Activated CD8-positive, alpha-beta T cell treated with anti-CD3 and anti-CD28 coated beads, Interleukin-2, amount 10 ng/mL, durations not matched to agents 7 days and 5 days (primary cell): ENCODE data around the gene PAPOLA. TPM values are rescaled to one million over a fixed set of nuclear protein-coding genes. Genes with fewer than 3 reads are reported as not detected.

Source experiments
- ATAC-seq: fragments of 150-1000 bp; cut with Tn5 transposase; one replicate; pipeline ENCODE4 v1.10.0; 2021; ENCODE audit warnings: moderate library complexity
- CTCF ChIA-PET: fragments of 350-600 bp; sonication (Branson Sonifier 250); formaldehyde crosslinking; loops from one replicate; lab custom pipeline; 2021; ENCODE audit warnings: antibody characterized with exemption; lab: Charles Lee
- POLR2A ChIA-PET: fragments of 350-600 bp; sonication (Branson Sonifier 250); formaldehyde crosslinking; loops from one replicate; lab custom pipeline; 2021; ENCODE audit warnings: antibody characterized with exemption; lab: Charles Lee
- DNase-seq: peaks from one replicate; pipeline ENCODE4 v3.0.0-alpha.2; 2020
- H3K27ac Mint-ChIP-seq: one replicate; pipeline ENCODE4 v1.8.0; 2021; ENCODE audit warnings: mild to moderate bottlenecking, mixed read lengths
- H3K27me3 Mint-ChIP-seq: one replicate; pipeline ENCODE4 v1.8.0; 2021; ENCODE audit warnings: low read depth, mixed read lengths
- H3K36me3 Mint-ChIP-seq: one replicate; pipeline ENCODE4 v1.8.0; 2021; ENCODE audit warnings: low read depth, mixed read lengths
- H3K4me1 Mint-ChIP-seq: one replicate; pipeline ENCODE4 v1.8.0; 2021; ENCODE audit warnings: low read depth, mixed read lengths
- H3K4me3 Mint-ChIP-seq: one replicate; pipeline ENCODE4 v1.8.0; 2021; ENCODE audit warnings: mild to moderate bottlenecking, mixed read lengths
- H3K9me3 Mint-ChIP-seq: one replicate; pipeline ENCODE4 v1.8.0; 2022; ENCODE audit warnings: mixed read lengths; ENCODE audit not compliant: insufficient read depth
- total RNA-seq, 2 experiments: library from RNA; stranded (reverse); gene quantifications; one replicate each; pipeline ENCODE4 v1.2.3, GENCODE V29; 2021

The PAPOLA gene
- total RNA-seq, 2 experiments from 2014 or later = 163 to 166 TPM

DNA sequence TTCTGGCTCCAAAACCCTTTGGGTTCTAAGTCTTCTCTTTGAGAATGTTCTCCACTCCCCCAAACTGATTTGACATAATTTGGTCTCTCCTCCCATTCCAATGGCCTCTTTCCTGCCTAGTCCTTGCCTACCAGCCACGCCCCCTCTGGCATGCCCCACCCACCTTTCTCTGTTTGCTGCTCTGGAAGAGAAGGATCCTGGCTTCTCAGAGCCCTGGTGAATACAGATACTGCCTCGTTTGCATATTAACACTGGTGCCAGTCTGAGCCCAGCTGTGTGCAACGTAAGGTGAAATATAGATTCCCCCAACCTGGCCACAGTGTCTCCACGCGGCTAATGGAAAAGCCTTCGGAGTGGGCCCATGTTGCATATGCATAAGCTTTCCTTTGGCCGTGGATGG lies 79.7 kb downstream of the PAPOLA start:
- POLR2A ChIA-PET = interaction anchor here (1.0 kb wide), 1 partner anchor 9 kb away, joined by 3 read pairs; no protein-coding TSS in a partner anchor
- H3K4me1 Mint-ChIP-seq = peaks cover 10% of the 10 kb centered on the region
- H3K27ac Mint-ChIP-seq = no peak overlapping the region
- H3K4me3 Mint-ChIP-seq = no peak overlapping the region
- H3K27me3 Mint-ChIP-seq = peaks cover 15% of the 10 kb centered on the region
- no peaks in the 10 kb centered on the region for H3K36me3 Mint-ChIP-seq
- no peaks in the 10 kb centered on the region for H3K9me3 Mint-ChIP-seq
- peak; percentile 16 for DNase-seq
- no peak for ATAC-seq
- CTCF ChIA-PET = no interaction called here

DNA sequence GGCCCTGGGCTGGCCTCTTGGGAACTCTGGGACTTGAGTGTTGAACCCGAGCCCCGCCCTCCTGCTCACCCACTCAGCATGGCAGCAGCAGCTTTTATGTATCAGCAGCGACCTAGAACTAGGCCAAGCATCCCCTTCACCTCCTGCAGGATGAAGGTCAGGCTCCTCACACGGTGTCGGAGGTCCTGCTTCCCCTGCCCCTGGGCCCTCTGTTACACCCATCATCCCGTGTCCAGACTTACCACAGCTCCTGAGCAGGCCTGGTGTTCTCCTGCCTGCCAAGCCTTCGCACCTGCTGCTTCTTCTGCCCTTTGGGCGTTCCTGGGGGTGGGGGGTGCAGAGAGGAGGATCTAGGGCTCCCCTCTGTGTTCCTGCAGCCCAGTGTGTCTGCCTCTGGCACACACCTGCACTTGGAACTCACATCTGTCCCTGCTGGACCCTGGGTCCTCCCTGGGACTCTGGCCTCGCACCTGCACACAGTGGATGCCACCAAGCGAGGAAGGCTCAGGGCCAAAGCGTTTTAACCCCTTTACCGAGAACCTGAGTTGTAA lies 80.3 kb downstream of the PAPOLA start:
- ATAC-seq = no peak
- Mint-ChIP-seq H3K4me1 (peaks cover 9% of the 10 kb centered on the region), H3K9me3 (no peaks in the 10 kb centered on the region), H3K27me3 (peaks cover 15% of the 10 kb centered on the region), H3K36me3 (no peaks in the 10 kb centered on the region), H3K27ac (no peak overlapping the region), H3K4me3 (no peak overlapping the region)
- CTCF ChIA-PET = interaction anchor here (1.5 kb wide), 1 partner anchor 271 kb away, joined by 3 read pairs; no protein-coding TSS in a partner anchor
- peak; percentile 15 for DNase-seq
- POLR2A ChIA-PET = interaction anchor here (1.0 kb wide), 1 partner anchor 8 kb away, joined by 3 read pairs; no protein-coding TSS in a partner anchor

DNA sequence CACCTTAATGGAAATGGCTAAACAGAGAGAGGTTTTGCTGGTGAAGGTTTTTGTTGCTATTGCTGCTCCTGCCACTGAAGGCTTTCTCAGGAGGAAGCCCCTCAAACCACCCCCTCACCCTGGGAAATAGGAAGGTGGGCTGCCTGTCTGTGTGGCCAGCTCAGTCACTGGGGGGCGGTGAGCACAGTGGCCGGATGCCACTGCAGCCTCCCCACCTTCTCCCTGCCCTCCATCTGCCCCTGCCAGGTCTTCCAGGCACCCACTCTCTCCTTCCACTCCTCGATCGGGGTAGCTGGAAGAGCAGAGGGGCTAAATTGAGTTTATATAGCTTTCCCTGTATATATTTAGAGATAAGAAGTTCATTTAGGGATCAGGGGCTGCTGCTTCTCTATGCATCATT lies 80.8 kb downstream of the PAPOLA start:
- CTCF ChIA-PET = interaction anchor here (1.5 kb wide), 1 partner anchor 270 kb away, joined by 3 read pairs; no protein-coding TSS in a partner anchor
- Mint-ChIP-seq H3K4me3 (no peak overlapping the region), H3K9me3 (no peaks in the 10 kb centered on the region), H3K27ac (no peak overlapping the region), H3K4me1 (peaks cover 10% of the 10 kb centered on the region), H3K36me3 (no peaks in the 10 kb centered on the region), H3K27me3 (peaks cover 17% of the 10 kb centered on the region)
- no peak for ATAC-seq
- peak; percentile 17 for DNase-seq
- POLR2A ChIA-PET = no interaction called here

DNA sequence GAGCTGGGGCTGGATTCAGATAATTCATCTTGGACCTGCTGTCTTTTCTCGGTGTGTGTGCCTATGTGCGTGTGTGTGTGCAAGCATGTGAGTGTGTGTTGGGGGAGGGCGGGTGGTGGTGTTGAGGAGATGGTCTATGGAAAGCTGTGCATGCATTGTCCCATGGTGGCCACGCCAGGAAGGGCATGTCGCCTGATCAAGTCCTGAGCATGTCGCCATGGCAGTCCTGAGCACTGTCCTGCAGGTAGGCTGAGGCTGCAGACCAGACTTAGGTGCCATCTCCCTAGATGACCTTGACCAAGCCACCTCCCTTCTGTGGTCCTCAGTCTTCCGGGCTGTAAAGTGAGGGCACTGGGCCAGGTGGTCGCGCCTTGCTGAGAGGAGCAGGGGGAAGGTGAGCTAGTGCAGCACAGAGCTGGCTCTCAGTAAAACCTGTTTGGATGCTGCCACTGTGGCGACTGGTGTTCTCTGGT lies 81.4 kb downstream of the PAPOLA start:
- Mint-ChIP-seq H3K4me3 (no peak overlapping the region), H3K36me3 (no peaks in the 10 kb centered on the region), H3K9me3 (no peaks in the 10 kb centered on the region), H3K27ac (no peak overlapping the region), H3K4me1 (peaks cover 16% of the 10 kb centered on the region), H3K27me3 (peaks cover 21% of the 10 kb centered on the region)
- DNase-seq (peak; percentile 17), ATAC-seq (no peak)
- POLR2A ChIA-PET = no interaction called here
- CTCF ChIA-PET = interaction anchor here (1.5 to 1.7 kb wide), 3 partner anchors 15 to 270 kb away, joined by 3 to 6 read pairs (median 4); no protein-coding TSS in a partner anchor

DNA sequence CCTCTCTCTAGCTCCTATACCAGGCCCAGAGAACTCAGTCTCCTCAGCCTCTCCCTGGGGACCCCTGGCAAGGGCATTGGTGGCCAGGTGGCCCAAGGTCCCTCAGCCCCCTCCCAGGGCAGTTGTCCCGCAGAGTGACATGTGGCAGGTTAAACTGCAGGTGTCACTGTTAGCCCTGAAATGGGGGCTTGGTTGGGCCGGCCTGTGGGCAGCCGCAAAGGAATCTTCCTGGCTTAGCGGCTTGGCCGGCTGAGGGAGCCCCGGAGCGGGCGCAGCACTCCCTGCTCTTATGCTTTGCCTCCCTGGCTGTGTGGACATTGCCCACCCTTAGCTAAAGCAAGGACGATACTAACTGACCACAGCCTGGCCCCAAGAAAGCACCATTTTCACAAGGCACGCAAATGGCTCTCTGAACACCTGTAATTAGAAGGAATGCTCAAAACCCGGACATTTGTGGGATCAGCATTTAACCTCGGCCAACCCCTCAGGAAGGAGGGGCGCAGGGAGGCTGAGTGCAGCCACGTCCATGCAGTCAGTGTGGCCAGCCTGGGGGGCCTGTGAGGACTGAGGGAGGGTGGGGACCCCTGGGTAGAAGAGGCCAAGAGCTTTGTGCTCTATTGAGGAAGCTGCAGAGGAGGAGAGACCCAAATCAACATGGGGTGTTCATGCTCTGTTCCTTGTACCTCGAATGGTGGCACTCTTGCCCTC lies 82.2 kb downstream of the PAPOLA start:
- no peaks in the 10 kb centered on the region for H3K36me3 Mint-ChIP-seq
- no peak overlapping the region for H3K4me3 Mint-ChIP-seq
- ChIA-PET POLR2A (no interaction called here), CTCF (interaction anchor here (1.5 to 1.7 kb wide), 3 partner anchors 16 to 269 kb away, joined by 3 to 6 read pairs (median 4); no protein-coding TSS in a partner anchor)
- H3K4me1 Mint-ChIP-seq = peaks cover 21% of the 10 kb centered on the region
- no peak overlapping the region for H3K27ac Mint-ChIP-seq
- peaks cover 21% of the 10 kb centered on the region for H3K27me3 Mint-ChIP-seq
- ATAC-seq (peak; percentile 74), DNase-seq (peak; percentile 44)
- no peaks in the 10 kb centered on the region for H3K9me3 Mint-ChIP-seq

DNA sequence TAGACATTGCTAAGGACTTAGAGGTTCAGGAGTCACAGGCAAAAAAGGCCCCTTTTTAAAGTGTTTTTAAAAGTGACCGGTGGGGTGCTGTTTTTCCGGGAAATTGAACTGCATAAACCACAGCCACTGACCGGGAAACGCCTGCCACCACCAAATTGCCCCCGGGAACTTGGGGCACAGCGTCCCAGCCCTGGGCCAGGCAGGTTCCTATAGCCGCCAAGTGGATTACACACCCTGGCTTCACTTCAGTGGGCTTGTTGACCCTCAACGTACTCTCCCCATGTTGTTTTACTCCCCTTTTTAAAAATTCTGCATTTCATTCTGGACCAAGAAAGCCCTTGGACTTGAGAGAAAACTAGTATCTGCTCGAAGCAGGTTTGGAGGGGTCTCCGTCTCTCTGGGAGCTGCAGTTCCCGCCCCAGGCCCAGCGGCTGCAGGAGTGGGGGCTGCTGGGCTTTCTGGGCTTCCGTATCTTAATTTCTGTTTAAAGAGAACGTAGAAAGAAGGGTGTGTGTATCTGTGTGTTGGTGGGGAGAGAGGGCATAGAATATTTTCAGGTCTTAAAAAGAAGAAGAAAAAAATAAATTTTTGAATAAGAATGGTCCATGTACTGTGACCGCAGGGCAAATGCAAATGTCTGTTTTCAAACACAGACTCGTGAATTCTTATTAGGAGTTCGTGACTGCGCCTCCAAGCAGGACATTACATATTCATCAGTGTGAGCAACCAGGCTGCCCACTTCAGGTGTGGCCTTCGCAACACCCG lies 82.9 kb downstream of the PAPOLA start:
- Mint-ChIP-seq H3K27ac (no peak overlapping the region), H3K36me3 (no peaks in the 10 kb centered on the region), H3K4me3 (no peak overlapping the region), H3K9me3 (no peaks in the 10 kb centered on the region), H3K27me3 (peaks cover 23% of the 10 kb centered on the region), H3K4me1 (peaks cover 22% of the 10 kb centered on the region)
- CTCF ChIA-PET = interaction anchor here (1.2 to 1.7 kb wide), 3 partner anchors 17 to 156 kb away, joined by 3 to 6 read pairs (median 4); no protein-coding TSS in a partner anchor
- POLR2A ChIA-PET = no interaction called here
- DNase-seq (peak; percentile 5), ATAC-seq (no peak)

DNA sequence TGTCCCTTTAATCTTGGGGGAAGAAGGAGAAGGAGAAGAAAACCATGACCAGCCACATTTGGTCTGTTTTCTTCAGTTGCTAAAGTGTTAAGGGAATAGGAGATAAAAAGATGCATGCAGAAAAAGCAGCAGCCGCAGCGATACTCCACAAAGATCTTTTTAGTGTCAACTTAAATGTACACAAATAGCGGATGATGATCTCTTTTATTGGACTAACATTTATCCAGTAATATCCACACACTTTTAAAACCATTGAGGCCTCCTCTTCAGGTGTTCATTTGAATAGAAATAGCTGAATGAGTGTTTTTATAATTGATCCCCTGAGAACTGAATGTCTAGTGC lies 83.5 kb downstream of the PAPOLA start:
- H3K4me1 Mint-ChIP-seq = peaks cover 18% of the 10 kb centered on the region
- ChIA-PET POLR2A (no interaction called here), CTCF (interaction anchor here (1.2 kb wide), 1 partner anchor 155 kb away, joined by 3 read pairs; no protein-coding TSS in a partner anchor)
- no peaks in the 10 kb centered on the region for H3K9me3 Mint-ChIP-seq
- DNase-seq (no peak), ATAC-seq (no peak)
- no peak overlapping the region for H3K4me3 Mint-ChIP-seq
- no peak overlapping the region for H3K27ac Mint-ChIP-seq
- peaks cover 28% of the 10 kb centered on the region for H3K27me3 Mint-ChIP-seq
- no peaks in the 10 kb centered on the region for H3K36me3 Mint-ChIP-seq

DNA sequence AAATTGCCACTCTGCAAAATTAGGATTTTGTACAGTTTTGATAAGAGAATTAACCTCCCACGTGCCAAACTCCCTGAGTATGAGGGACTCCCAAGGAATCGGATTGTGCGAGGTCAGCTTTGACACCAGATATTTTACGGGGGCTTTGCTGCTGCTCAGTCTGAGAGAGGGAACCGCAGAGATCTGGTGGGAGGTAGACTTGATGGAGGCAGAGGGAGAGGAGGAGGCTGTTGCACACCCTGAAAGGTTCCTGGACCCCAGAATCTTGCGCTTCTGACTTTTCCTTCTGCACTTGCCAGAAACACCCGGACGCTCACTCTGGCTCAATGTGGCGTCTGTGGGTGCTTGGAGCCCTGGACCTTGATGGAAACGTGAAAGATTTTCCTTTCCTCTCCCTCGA lies 83.9 kb downstream of the PAPOLA start:
- ATAC-seq = no peak
- Mint-ChIP-seq H3K27me3 (peaks cover 28% of the 10 kb centered on the region), H3K4me1 (peaks cover 14% of the 10 kb centered on the region), H3K27ac (no peak overlapping the region), H3K36me3 (no peaks in the 10 kb centered on the region), H3K4me3 (no peak overlapping the region), H3K9me3 (no peaks in the 10 kb centered on the region)
- no peak for DNase-seq
- POLR2A ChIA-PET = no interaction called here
- CTCF ChIA-PET = interaction anchor here (1.2 kb wide), 1 partner anchor 155 kb away, joined by 3 read pairs; no protein-coding TSS in a partner anchor

DNA sequence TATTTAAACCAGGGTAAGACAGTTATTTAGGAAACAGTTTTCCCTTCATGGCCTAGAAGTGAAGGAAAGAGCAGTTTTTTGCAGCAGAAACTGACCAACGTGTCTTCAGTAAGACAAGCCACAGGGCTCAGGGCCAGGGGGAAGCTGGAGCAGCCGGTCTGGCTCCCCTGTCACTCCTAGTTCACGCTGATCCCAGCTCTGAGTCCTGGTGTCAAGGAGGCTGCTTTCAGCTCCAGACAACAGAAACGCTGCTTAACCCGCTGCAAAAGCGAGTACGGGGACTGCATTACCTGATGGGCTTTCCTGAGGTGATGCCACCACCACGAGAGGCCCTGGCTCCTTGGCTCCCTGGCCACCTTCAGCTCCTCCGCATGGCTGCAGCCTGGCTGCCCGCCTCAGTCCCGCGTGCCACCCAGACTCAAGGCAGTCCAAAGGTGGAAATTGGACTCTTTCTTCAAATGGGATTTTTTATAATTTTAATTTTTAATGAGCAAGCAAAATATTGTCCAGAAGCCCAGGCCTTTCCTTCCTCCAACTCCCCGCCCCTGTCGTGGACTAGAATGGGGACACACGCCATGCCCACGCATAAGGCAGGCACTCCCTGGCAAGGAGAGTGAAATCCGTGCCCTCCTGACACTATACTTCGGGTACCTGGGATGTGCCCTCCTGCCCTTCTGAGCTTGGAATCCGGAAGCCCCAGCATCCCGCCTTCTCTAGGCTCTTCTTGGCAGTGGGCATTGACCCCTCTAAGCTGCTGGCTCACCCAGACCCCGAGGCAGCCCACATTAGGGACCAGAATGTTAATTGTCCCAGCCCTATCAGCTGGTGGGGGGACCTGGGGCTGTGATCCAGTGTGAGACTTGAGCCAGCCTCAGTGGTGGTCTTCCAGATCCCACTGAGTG lies 85.0 kb downstream of the PAPOLA start:
- ChIA-PET CTCF (no interaction called here), POLR2A (no interaction called here)
- Mint-ChIP-seq H3K9me3 (no peaks in the 10 kb centered on the region), H3K36me3 (no peaks in the 10 kb centered on the region), H3K27me3 (peaks cover 32% of the 10 kb centered on the region), H3K27ac (no peak overlapping the region), H3K4me1 (peaks cover 16% of the 10 kb centered on the region), H3K4me3 (no peak overlapping the region)
- DNase-seq (no peak), ATAC-seq (no peak)

DNA sequence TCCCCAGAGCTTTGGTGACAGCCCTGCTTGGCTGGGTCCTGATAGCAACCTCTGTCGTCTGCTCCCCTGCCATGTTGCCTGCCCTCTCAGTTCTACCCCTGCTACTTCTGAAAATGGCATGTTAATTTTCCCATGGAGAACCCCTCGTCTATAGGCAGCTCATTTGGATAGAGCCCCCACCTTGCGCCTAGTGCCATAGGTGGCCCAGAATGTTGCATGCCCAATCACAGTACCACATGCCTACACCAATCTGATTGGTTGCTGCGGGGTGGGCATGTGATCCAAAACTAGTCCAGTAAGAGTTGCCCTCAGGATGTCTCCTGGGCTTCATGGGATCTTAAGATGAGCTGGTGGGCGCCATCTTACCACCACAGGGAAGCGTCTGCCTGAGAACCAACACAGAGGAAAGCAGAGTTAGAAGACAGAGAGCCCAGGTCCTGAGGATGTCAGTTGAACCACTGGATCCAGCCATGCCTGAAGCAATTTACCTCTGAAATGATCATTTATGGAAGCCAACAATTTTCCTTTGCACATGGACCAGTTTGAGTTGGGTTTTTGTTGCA lies 85.7 kb downstream of the PAPOLA start:
- ChIA-PET POLR2A (interaction anchor here (0.7 kb wide), 1 partner anchor 250 kb away, joined by 4 read pairs; no protein-coding TSS in a partner anchor), CTCF (no interaction called here)
- ATAC-seq (no peak), DNase-seq (no peak)
- H3K27ac Mint-ChIP-seq = no peak overlapping the region
- H3K9me3 Mint-ChIP-seq = no peaks in the 10 kb centered on the region
- H3K4me3 Mint-ChIP-seq = no peak overlapping the region
- peaks cover 33% of the 10 kb centered on the region for H3K27me3 Mint-ChIP-seq
- H3K36me3 Mint-ChIP-seq = no peaks in the 10 kb centered on the region
- H3K4me1 Mint-ChIP-seq = peaks cover 21% of the 10 kb centered on the region
